GM21528 (cell line): ENCODE data around the gene HMX1.

Experiments
- ATAC-seq: cut with Tn5 transposase; IDR thresholded peaks from one replicate; pipeline ENCODE4 v1.9.1; 2021; ENCODE audit warnings: mild to moderate bottlenecking, moderate library complexity; ENCODE audit not compliant: unreplicated experiment, low FRiP score

The HMX1 gene

DNA sequence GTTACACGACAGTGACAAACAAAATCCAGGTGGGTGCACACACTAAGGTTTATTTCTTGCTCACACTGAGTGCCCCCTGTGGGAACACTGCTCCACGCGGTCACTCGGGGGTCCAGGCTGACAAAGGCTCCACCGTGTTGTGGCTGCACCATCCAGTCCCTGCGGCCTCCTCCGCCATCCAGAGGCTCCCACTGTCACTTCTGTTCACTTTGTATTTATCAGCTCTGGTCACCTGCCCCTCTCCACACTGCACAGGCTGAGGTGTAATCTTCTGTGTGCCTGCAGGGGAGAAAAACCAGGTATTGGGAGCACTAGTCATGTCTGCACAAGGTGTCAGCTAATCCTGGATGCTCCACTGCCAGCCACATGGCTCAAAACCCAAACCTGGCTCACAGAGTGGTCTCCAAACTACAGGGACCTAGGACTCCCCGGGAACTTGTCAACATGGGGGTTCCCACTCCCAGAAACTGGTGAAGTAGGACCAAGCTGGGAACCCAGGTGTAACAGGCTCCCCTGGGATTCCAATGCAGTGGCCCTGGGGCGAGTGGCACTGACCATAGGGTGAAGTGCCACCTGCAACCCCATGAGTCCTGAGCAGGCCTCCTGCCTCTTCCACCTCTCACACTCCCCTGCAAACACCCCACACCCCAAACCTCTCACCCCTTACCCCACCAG is 25.5 kb downstream of the HMX1 start:
- ATAC-seq, result no peak

DNA sequence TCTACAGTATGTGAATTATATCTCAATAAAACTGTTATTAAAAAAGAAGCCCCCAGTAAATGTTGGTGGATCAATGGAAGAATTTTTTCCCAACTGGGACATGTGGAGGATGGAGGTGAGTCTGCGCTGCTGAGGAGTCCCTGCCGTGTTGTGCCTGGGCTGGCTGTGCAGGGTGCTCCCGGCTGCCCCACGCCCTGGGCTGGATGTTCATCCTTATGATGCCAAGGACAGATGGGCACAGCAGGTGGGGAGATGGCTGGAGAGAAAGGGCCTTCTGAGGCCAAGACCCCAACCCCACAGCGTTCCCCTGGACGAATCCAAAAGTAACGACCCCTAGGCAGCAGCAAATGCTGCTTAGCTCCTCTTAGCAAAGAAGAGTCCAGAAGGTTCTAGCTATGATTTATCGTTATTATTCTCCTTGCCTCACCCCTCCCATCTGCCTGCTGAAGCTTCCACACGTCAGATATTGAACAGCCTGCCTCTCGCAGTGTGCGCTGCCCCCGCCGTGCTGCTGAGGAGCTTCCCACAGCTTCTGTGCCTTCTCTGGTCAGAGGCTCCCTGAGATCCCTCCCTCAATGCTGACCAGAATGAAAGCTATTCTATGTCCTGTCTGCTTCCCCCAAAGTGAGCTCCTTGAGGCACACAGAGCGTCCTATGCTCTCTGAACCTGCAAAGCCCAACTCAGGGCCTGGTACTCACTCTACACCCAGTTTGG is 26.5 kb downstream of the HMX1 start:
- no peak for ATAC-seq

DNA sequence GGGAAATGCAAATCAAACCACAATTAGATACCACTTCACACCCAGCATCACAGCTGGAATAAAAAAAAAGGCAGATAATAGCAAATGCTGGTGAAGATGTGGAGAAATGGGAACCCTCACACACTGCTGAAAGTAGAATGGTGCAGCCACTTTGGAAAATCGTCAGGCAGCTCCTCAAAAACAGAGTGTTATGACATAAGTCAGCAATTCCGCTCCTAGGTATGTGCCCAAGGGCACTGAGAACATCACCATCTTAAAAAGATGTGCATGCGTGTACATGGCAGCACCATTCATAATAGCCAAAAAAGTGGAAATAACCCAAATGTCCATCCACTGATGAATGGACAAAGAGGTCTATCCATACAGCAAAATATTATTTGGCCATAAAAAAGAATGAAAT is 28.0 kb downstream of the HMX1 start:
- no peak for ATAC-seq

DNA sequence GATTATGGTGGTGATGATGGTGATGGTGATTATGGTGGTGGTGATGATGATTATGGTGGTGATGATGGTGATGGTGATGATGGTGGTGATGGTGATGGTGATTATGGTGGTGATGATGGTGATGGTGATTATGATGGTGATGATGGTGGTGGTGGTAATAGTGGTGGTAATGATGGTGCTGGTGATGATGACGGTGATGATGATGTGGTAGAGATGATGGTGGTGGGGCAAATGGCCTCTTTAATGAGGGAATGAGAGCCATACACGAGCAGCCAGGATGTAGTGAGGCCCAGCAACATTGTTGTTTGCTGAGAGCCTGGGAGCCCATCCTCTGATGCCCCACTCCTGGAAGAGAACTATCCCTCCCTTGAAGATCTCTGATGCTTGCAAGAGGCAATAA is 29.0 kb downstream of the HMX1 start:
- ATAC-seq, result no peak

DNA sequence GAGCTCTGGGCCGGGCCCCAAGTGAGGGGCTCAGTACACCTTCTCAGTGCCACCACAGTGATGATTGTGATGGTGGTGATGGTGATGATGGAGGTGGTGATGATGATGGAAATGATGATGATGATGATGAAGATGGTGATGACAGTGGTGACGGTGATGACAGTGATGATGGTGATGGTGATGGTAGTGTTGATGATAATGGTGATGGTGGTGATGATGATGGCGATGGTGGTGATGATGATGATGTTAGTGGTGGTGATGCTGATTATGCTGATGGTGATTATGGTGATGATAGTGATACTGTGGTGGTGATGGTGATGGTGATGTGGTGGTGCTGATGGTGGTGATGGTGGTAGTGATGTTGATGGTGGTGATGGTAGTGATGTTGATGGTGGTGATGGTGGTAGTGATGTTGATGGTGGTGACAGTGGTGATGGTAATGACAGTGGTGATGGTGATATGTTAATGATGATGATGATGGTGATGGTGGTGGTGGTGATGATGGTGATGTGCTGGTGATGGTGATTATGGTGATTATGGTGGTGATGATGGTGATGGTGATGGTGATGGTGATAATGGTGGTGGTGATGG is 29.9 kb downstream of the HMX1 start:
- no peak for ATAC-seq

DNA sequence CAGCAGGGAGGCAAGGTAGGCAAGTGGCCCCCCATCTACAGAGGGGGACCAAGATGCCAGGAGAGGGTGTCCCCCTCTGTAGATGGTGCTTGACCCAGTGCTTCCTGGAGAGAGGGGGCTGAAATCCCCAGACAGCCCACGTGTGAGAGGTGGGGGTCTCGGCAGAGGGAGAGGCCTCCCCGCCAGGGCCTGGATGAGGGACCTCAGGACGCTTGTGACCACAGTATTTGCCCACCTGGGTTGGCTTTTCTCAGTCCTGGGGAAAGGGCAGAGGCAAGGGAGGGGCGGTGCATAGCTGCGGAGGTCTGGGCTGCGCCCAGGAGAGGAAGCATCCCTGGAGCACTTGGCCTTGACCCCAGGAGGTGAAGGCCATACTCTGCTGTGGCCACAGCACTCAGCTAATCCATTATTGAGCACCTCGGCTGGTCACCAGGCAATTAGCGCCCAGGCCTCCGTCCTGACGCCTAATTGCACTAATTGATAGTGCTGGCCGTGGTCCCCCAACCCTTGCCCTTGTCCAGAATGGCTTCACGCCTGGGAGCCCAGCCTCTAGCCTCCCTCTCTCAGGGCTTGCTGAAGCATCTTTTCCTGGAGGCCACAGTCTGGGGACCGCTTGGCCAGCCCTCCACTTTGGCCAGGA is 30.7 kb downstream of the HMX1 start:
- no peak for ATAC-seq

DNA sequence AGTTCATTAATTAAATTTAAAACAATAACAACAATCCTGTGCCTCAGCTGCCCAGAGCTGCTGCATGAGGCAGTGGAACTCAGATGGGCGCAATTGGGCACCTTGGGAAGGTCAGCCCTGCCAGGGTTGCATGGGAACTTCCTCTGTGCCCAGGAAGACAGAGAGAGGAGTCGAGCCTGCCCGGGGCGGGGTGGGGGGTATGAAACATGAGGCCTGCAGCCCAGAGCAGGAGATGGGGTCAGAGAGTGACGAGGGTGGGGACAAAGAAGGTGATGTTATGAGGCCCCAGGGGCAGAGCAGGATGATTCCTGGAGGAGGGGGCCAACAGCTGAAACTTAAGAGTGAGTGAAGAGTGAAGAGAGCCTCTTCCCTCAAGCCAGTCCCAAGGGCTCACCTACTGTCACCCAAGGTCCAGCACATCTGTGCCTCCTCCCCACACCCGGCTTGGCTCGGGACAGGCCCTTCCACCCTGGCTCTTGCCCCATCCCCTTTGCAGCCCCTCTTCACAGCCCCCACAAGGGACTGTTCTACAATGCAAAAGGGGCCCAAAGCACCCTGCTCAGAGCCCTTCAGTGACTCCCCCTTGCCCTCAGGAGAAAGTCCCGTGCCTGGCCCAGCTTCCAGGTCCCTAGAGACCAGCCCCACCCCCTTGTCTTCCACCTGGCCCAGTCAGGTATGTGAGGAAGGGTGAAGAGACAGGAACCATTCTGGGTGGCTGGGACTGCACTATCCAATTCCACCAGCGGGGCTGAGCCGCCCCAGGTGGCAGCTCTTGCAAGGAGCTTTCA is 31.4 kb downstream of the HMX1 start:
- no peak for ATAC-seq

DNA sequence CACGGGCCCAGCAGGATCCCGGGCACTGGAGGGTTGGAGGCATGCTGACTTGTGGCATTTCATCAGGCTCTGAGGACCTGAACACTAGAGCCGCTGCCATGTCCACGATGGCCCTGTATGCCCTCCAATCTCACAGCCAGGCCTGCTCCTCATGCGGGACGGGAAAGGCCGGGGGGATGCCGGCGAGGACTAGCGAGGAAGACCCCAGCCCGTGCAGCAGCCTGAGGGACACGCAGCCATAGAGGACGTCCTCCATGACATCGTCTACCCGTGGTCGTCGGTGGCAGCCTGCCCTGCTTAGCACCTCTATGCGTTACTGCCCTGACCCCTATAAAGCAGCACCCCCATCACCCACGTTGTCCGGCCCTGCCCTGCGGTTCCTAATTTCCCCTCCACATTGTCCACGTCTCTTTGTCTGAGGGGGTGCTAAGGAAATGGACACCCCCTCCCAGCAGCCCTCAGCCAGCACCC is 32.6 kb downstream of the HMX1 start:
- no peak for ATAC-seq

DNA sequence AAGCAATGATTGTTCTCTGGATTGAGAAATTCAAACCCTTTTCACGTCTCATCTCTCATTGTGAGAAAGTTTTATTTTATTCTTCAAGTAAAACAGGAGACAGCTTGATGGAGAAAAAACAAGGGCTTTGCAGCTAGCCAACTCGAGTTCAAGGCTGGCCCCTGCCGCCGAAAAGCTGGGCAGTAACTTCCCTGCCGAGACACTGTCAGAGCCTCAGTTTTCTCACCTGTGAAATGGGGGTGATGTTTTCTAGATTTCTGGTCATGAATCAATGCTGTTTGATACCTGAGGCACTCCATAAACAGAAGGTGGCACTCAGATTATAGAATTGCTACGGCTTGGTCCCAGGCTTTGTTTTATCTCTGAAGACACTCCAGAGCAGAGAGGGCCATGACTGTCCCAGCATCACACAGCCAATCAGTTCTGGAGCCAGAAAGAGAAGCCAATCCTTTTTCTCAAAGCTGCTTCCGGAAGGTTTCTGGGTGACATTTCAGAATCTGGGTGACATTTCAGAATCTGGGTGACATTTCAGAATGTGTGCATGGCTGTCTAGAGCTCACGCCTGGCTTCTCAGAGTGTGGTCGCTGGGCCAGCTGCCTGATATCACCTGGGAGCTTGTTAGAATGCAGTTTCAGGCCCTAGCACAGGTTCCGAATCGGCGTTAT is 33.2 kb downstream of the HMX1 start:
- ATAC-seq, result no peak

DNA sequence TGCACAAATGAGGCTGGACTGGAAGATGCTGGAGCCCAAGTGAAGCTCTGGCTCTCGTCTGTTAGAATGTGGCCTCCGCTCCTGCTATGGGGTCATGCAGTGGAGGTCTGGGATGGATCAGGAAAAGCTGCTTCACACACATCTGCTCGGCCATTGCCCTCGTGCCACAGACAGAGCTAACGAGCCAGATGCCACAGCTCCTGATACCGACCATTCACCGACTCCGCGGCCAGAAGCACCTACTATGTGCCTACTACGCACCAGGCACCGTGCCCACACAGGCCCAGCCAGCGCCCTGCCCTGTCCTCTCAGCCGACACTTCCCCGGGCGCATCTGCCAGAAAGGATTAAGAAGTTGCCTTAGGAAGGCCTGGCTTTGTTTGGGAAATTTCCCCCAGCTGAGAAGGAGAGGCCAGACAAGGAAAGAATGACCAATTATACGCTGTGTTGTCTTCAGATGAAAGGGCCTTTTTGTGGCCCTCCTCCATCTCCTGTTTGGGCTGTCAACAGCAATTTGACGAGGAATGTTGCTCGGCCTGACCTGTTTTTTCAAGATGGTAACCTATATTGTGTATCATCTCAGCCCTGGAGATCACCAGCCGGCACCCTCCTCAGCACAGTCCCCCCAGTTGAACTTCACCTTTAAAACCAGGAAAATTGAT is 34.3 kb downstream of the HMX1 start:
- ATAC-seq, result no peak

DNA sequence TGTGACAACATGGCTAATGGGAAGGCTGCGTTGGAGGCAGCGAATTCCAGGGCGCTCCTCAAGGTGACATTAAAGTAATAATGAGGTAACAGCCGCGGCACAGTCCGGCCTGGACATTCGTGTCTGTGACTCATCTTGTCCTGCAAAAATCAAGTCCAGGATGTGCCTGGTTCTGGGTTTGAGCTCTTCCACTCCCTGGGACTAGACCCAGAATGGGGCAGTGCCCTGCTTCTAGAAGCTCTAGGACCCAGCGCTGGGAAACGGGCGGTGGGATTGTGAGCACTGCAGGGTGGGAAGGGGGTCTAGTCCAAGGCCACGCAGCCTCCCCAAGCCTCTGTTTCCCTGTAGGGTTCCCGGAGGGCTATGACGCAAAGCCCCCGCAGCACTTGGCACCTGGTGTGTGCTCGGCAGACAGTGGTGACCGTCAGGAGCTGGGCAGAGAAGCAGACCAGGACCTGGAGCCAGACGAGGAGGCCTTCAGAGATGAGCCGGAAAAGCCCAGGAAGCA is 34.9 kb downstream of the HMX1 start:
- no peak for ATAC-seq

DNA sequence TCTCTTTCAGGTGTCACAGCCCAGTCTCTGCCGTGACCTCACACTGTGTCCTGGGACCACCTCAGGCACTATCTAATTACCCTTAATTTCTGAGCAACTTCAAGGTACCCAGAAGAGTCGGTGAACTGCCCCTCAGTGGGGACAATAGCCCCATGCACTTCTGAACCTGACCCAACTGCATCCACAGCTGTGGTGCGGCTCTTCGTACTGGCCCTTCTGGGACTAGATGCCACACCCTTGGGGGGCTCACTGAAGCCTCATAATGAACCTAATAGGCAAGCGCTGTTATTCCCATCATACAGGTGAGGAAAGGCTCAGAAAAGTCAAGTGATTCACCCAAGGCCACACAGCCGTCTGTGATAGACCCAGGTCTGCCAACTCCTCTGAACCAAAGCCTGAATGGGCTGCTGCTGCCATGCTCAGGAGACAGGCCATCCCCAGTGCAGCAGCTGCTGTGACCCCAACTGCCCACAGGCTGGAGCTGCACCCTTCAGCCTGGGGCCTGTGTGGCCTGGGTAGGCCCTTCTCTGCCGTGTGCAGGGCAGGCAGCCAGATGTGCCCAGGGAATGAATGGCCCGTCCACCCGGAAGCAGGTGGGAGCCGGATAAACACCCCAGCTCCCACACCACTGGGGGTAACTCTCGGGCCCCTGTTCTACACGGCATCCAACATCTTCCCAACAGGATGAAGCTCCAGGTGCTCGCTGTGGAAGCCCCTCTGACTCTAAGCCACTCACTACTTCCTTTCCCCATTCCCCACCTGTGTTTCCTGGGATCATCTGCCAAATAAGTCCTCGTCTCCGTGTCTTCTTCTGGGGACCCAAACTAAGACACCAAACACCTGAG is 35.9 kb downstream of the HMX1 start:
- ATAC-seq, result no peak

DNA sequence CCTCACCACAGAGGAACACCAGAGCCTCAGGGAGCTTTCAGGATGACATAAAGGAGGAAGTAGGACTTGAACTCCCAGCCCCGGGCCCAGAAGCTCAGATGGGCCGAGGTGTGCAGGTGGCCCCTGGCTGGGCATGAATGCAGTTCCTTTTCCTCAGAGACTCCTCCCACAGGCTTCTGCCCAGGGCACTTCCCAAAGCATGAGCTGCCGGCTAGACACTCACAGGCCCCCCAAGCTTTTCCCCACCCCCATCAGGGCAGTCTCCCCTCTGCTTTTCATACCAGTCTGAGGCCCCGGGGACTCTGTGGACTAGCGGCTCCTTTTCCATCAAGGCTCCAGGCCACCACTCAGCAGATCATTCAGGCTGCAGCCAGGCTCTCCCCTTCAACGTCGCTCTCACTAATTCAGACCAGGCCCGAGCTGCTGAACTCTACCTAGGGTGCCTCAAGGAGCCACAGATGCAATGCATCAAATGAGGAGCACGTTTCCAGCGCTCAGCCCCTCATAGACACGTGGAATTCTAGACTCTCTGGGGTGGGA is 36.9 kb downstream of the HMX1 start:
- ATAC-seq, result no peak

DNA sequence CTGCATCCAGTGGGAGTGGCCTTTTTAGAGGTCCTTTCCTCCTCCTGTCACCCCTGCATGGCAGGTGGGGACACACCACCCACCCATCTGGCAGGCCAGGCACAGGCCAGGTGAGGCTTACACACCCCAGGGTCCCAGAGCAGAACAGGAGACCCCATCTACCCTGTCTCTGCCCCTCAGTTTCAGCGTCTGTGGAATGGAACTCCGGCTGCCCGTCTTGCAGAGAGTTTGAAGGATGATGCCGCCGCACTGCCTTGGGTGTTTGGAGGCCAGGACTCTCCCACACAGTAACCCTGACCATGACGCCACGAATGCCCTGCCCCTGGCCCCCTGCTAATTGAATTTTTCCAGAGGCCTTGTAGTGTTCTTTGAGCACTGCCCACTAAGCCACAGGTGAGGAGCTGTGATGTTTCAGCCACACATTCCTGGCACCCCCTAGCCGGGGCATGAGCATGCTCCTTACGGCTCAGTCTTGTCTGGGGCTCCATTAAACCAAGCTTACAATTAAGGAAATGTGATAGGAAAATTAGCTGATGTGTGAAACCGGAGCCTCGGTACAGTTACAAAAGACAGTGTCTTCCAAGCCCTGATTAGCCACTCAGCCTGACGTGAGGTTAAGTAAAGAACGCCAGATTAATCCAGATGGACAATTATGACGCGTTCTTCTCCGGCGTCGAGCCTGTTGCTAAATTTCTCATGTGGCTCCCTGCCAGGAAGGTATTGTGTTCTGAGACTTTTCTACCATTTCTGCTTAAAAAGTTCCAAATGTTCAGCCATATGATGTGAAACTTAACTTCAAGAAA is 39.3 kb downstream of the HMX1 start:
- ATAC-seq, result no peak

DNA sequence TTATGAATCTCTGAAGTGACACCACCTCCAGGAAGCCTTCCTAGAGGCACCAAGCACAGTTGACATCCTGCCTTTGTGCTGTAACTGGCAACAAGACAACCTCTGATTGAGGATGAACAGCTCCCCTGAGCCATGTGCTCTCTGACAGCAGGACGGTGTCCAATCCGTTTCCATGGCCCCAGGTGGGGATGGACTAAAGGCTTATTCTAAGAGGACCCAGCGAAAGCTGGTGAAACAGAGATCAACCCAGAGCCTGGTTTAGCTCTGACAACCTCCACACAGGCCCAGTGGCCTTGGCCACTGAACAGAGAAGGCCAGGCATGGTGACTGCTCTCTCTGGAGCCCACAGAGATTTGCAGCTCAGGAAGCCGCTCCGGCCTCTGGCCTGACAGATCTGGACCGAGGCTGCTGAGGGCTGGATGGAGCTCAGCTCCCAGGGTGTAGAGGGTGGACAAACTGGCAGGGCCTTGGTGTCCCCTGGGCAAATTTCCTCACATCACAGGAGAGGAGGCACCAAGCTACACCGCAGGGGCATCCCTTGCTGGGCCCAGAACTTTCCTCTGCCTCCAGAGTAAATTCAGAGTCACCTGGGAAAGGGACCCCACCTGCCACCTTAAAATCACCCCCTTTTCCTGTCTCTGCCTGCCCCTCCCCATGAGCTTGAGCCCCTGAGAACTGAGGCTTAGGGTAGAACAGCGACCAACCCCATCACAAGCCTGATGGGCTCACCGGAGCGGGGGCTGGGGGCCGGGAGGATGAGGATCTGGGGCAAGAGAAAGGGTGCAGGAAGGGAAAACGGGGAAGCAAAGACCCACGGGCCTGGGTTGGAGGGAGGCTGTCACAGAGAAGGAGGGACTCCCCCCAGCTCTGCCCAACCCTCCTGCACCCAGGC is 40.2 kb downstream of the HMX1 start:
- no peak for ATAC-seq

DNA sequence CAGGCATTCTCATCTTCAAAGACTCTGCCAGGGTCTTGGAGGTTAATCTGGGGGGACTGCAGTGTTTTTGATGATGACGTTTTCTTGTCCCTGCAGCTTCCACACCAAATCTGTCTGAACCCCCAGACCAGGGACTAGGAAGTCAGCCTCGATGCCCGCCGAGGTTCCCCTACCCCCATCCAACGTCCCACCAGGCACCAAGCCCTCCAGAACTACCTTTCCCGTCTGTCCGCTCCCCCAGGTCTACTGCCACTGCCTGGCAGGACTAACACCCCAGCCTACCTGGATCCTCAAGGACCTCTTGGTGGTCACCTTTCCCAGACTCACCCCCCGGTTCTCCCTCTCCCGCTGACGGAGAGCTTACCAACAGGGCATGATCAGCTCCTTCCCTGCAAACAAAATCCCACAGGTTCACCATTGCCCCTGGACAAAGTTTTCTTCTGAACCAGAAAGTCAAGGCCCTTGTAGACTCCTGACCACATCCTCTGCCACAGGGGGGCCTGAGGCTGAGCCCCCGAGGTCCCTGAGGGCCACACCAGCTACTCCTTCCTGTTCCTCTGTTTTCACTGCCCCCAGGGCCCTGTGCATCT is 40.9 kb downstream of the HMX1 start:
- ATAC-seq, result no peak
